Adrenal gland (tissue), 5 donors: ENCODE data around the gene TRIOBP.
A peak's percentile ranks its signal among the peaks of the same experiment; 100 is the strongest.

Experiments used
- POLR2A ChIP-seq, 2 donors: fragments of 450-650 bp; IDR thresholded peaks; one replicate each; pipeline ENCODE4 v1.6.1; 2017; ENCODE audit warnings: antibody characterized with exemption in 2 of 2, mild to moderate bottlenecking in 2 of 2, moderate library complexity in 1 of 2
- TF ChIP-seq, protein P1 (sequence below), 6 experiments: fragments of 450-650 bp in 4 of 6; fragments of 200-600 bp in 2 of 6; sonication (generic) in 1 of 6; IDR thresholded peaks; 1 replicate in 5 of 6; 2 replicates in 1 of 6; pipeline versions ENCODE4 v1.5.1 to v1.8.0; 2016 to 2021; ENCODE audit warnings: antibody characterized with exemption in 6 of 6, mild to moderate bottlenecking in 2 of 6, moderate library complexity in 1 of 6
- donor health status: DM: no; HTN: no; CAD: no.

DNA sequence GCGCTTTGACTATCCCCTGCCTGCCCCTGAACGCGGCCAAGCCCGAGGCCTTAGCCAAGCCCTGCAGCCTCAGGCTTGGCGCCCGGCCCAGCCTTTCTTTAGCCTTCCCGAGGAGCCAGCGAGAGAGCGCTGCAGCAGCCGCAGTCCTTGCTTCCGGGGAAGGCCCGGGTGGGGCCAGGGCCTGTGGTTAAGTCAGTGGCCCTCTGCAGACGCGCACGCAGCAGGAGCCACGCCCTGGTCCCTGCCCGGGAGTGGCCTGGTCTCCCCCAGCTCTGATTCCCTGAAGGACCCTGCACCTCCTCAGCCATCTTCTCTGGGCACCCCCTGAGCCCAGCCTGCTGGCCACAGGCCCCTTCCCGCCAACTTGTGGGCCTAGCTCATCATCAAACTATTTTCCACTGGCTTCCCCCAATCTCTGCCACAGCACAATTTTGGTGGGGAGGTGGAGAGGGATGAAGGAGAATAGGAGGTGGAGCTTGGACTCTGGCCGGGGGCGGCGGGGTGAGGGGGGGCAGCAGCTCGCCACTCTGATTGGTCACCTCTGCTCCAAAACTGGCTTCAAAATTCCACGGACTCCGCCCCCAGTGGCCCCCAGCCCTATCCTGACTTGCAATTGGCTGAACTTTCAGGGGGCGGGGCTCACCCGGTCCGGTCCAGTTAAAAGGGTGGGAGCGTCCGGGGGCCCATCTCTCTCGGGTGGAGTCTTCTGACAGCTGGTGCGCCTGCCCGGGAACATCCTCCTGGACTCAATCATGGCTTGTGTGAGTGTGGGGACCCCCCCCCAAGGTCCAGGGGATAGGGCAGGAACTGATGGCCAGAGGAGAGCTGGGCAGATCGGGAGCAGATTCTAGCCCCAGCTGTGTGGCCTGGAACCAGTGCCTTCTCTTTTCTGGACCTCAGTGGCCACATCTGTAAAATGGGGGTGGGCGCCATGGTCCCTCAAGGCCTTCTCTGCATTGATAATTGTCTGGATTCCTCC, 21.6 kb upstream of the TRIOBP start, which contains the start of gene LGALS1:
- TF ChIP-seq, protein P1, sequence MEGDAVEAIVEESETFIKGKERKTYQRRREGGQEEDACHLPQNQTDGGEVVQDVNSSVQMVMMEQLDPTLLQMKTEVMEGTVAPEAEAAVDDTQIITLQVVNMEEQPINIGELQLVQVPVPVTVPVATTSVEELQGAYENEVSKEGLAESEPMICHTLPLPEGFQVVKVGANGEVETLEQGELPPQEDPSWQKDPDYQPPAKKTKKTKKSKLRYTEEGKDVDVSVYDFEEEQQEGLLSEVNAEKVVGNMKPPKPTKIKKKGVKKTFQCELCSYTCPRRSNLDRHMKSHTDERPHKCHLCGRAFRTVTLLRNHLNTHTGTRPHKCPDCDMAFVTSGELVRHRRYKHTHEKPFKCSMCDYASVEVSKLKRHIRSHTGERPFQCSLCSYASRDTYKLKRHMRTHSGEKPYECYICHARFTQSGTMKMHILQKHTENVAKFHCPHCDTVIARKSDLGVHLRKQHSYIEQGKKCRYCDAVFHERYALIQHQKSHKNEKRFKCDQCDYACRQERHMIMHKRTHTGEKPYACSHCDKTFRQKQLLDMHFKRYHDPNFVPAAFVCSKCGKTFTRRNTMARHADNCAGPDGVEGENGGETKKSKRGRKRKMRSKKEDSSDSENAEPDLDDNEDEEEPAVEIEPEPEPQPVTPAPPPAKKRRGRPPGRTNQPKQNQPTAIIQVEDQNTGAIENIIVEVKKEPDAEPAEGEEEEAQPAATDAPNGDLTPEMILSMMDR (IDR thresholded peaks at IDR 0.05), result peak in 1 of 6 experiments; percentile 2
- TF ChIP-seq POLR2A (IDR thresholded peaks at IDR 0.05), result peak in 1 of 2 donors; percentile 63
